SU-DHL-6 (cell line): Measurements from ENCODE around the gene WDR90.

Experiments
- EZH2phosphoT487 ChIP-seq: fragments of 200-600 bp; sonication (generic), shearing (Covaris generic); conservative IDR thresholded peaks from 2 replicates; pipeline ENCODE4 v1.6.1; 2018; ENCODE audit warnings: mild to moderate bottlenecking, antibody characterized with exemption, low read length, moderate library complexity, mixed read lengths
- TF ChIP-seq, protein P1 (sequence below): fragments of 200-600 bp; sonication (generic); IDR thresholded peaks from one replicate; pipeline ENCODE4 v1.5.1; 2017; ENCODE audit warnings: antibody characterized with exemption, mild to moderate bottlenecking, low read length, moderate library complexity; ENCODE audit not compliant: insufficient read depth, poor library complexity, severe bottlenecking

DNA sequence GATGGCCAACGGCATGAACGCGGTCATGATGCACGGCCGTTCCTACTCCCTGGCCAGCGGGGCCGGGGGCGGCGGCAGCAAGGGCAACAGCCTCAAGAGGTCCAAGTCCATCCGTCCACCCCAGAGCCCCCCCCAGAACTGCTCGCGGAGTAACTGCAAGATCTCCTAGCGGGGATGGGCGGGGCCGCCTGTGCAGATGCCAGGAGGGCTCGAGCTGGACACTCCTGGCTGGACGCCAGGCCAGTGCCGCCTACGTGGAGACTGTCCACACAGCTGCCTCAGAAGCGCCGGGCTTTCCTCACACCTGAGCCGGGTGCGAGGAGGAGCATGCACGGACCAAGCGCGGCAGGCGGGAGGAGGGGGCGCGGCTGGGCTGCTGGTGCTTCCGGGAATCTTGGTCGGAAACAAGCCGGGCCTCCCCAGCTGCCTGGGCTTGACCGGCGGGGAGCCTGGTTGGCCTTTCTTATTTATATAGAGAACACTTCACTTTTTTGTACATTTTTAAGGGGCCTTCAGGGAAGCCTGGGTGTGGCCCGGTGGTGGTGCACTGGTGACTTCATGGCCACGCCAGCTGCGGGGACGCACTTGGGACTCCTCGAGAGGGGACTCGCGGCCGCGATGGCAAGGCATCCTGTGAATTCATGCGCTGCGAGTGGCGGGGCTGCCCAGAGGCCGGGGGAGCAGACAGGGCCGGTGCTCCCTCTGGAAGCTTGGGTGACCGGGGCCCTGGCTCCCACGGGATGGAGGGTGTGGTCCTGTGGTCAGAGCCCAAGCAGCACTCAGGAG is 21.5 kb upstream of the WDR90 start:
- TF ChIP-seq, protein P1, sequence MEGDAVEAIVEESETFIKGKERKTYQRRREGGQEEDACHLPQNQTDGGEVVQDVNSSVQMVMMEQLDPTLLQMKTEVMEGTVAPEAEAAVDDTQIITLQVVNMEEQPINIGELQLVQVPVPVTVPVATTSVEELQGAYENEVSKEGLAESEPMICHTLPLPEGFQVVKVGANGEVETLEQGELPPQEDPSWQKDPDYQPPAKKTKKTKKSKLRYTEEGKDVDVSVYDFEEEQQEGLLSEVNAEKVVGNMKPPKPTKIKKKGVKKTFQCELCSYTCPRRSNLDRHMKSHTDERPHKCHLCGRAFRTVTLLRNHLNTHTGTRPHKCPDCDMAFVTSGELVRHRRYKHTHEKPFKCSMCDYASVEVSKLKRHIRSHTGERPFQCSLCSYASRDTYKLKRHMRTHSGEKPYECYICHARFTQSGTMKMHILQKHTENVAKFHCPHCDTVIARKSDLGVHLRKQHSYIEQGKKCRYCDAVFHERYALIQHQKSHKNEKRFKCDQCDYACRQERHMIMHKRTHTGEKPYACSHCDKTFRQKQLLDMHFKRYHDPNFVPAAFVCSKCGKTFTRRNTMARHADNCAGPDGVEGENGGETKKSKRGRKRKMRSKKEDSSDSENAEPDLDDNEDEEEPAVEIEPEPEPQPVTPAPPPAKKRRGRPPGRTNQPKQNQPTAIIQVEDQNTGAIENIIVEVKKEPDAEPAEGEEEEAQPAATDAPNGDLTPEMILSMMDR, result no peak
- TF ChIP-seq EZH2phosphoT487, result no peak
